GM23338 (cell line): ENCODE results near the gene SLC39A11. TPM values are rescaled to one million over a fixed set of nuclear protein-coding genes. Genes with fewer than 3 reads are reported as not detected.

Source experiments
- ATAC-seq: fragments of 200-7000 bp; cut with Tn5 transposase; 3 replicates; pipeline ENCODE4 v1.9.1; 2020
- DNase-seq: peaks from one replicate; pipeline ENCODE4 v3.0.0-alpha.2; 2015; ENCODE audit warnings: low spot score
- H2AFZ ChIP-seq: fragments of 200-600 bp; sonication (generic); 2 replicates; pipeline ENCODE4 v1.8.0; 2016; ENCODE audit warnings: antibody characterized with exemption, mild to moderate bottlenecking, moderate library complexity
- H3F3A ChIP-seq: fragments of 200-600 bp; sonication (generic); replicated peaks from 2 replicates; pipeline ENCODE4 v1.8.0; 2017; ENCODE audit warnings: antibody characterized with exemption, mixed run types, low read depth
- H3K27ac ChIP-seq: fragments of 200-600 bp; sonication (generic); 2 replicates; pipeline ENCODE4 v1.6.1; 2016; ENCODE audit warnings: low read depth
- H3K27me3 ChIP-seq: fragments of 200-600 bp; sonication (generic); 2 replicates; pipeline ENCODE4 v1.8.0; 2016; ENCODE audit warnings: mild to moderate bottlenecking, mixed run types, moderate library complexity; ENCODE audit not compliant: insufficient read depth
- H3K36me3 ChIP-seq: fragments of 200-600 bp; sonication (generic); 2 replicates; pipeline ENCODE4 v1.8.0; 2016; ENCODE audit warnings: mild to moderate bottlenecking; ENCODE audit not compliant: insufficient read depth
- H3K4me1 ChIP-seq: fragments of 200-600 bp; sonication (generic); 2 replicates; pipeline ENCODE4 v1.8.0; 2016; ENCODE audit warnings: mild to moderate bottlenecking, moderate library complexity; ENCODE audit not compliant: insufficient read depth
- H3K4me2 ChIP-seq: fragments of 200-600 bp; sonication (generic); 2 replicates; pipeline ENCODE4 v1.7.1; 2017; ENCODE audit warnings: mixed run types
- H3K4me3 ChIP-seq: fragments of 200-600 bp; sonication (generic); 2 replicates; pipeline ENCODE4 v1.6.1; 2016; ENCODE audit warnings: mixed run types
- H3K79me2 ChIP-seq: fragments of 200-600 bp; sonication (generic); replicated peaks from 2 replicates; pipeline ENCODE4 v1.8.0; 2017; ENCODE audit warnings: mild to moderate bottlenecking; ENCODE audit not compliant: insufficient read depth
- H3K9me2 ChIP-seq: fragments of 200-600 bp; sonication (generic); 2 replicates; pipeline ENCODE4 v1.8.0; 2017; ENCODE audit not compliant: insufficient read depth
- H4K20me1 ChIP-seq: fragments of 200-600 bp; sonication (generic); replicated peaks from 2 replicates; pipeline ENCODE4 v1.8.0; 2017; ENCODE audit warnings: mild to moderate bottlenecking; ENCODE audit not compliant: insufficient read depth
- H3K27ac Mint-ChIP-seq: 2 replicates; pipeline ENCODE4 v1.8.0; 2020; ENCODE audit warnings: inconsistent platforms, mild to moderate bottlenecking, moderate library complexity, mixed read lengths
- H3K27me3 Mint-ChIP-seq: 3 replicates; pipeline ENCODE4 v1.8.0; 2022; ENCODE audit warnings: low read depth, mild to moderate bottlenecking, moderate library complexity, mixed read lengths, inconsistent platforms; ENCODE audit not compliant: insufficient read depth, poor library complexity
- H3K36me3 Mint-ChIP-seq: 3 replicates; pipeline ENCODE4 v1.8.0; 2021; ENCODE audit warnings: low read depth, mild to moderate bottlenecking, inconsistent platforms, moderate library complexity, mixed read lengths
- H3K4me1 Mint-ChIP-seq: 3 replicates; pipeline ENCODE4 v1.8.0; 2020; ENCODE audit warnings: mild to moderate bottlenecking, inconsistent platforms, mixed read lengths
- H3K4me3 Mint-ChIP-seq: 3 replicates; pipeline ENCODE4 v1.8.0; 2021; ENCODE audit warnings: moderate library complexity, mild to moderate bottlenecking, inconsistent platforms, mixed read lengths
- H3K9me3 Mint-ChIP-seq: 3 replicates; pipeline ENCODE4 v1.8.0; 2020; ENCODE audit warnings: moderate library complexity, mild to moderate bottlenecking, inconsistent platforms, mixed read lengths
- CREB1 ChIP-seq: fragments of 250-450 bp; sonication (Bioruptor Pico); IDR thresholded peaks from 2 replicates; pipeline ENCODE4 v1.5.0; 2020; ENCODE audit warnings: low read depth, mild to moderate bottlenecking, moderate library complexity
- CTCF ChIP-seq, 2 experiments: fragments of 200-600 bp in 1 of 2; sonication (generic) in 1 of 2; conservative IDR thresholded peaks; 2 replicates each; pipeline versions ENCODE4 v1.5.1 to v1.6.1; 2016 to 2017; ENCODE audit warnings: antibody characterized with exemption in 2 of 2, low read depth in 2 of 2, mild to moderate bottlenecking in 2 of 2, moderate library complexity in 1 of 2
- EZH2 ChIP-seq: fragments of 200-600 bp; sonication (generic); IDR thresholded peaks from one replicate; pipeline ENCODE4 v1.8.0; 2017; ENCODE audit warnings: antibody characterized with exemption, mild to moderate bottlenecking, low read depth; ENCODE audit not compliant: unreplicated experiment
- EZH2phosphoT487 ChIP-seq: fragments of 200-600 bp; sonication (generic); IDR thresholded peaks from one replicate; pipeline ENCODE4 v1.8.1; 2018; ENCODE audit warnings: antibody characterized with exemption; ENCODE audit not compliant: unreplicated experiment
- JUNB ChIP-seq: IDR thresholded peaks from one replicate; pipeline ENCODE4 v1.6.1; 2016; ENCODE audit warnings: antibody characterized with exemption; ENCODE audit not compliant: unreplicated experiment
- NANOG ChIP-seq: IDR thresholded peaks from 2 replicates; pipeline ENCODE4 v1.6.1; 2016; ENCODE audit warnings: antibody characterized with exemption, borderline replicate concordance
- POLR2AphosphoS5 ChIP-seq: IDR thresholded peaks from 2 replicates; pipeline ENCODE4 v1.6.1; 2016; ENCODE audit warnings: antibody characterized with exemption, low read depth
- REST ChIP-seq: IDR thresholded peaks from one replicate; pipeline ENCODE4 v1.6.1; 2018; ENCODE audit warnings: antibody characterized with exemption; ENCODE audit not compliant: unreplicated experiment
- STAT1 ChIP-seq: IDR thresholded peaks from one replicate; pipeline ENCODE4 v1.6.1; 2016; ENCODE audit warnings: antibody characterized with exemption; ENCODE audit not compliant: unreplicated experiment
- ZNF114 ChIP-seq: fragments of 250-450 bp; sonication (Bioruptor Pico); IDR thresholded peaks from 2 replicates; pipeline ENCODE4 v1.5.0; 2020; ENCODE audit warnings: mild to moderate bottlenecking, moderate library complexity
- ZNF331 ChIP-seq: fragments of 250-450 bp; sonication (Bioruptor Pico); IDR thresholded peaks from 2 replicates; pipeline ENCODE4 v1.5.0; 2020; ENCODE audit warnings: low read depth, mild to moderate bottlenecking, moderate library complexity
- polyA plus RNA-seq: library from polyadenylated mRNA; unstranded; fragments of >200 nt; fragmentation: Nextera tagmentation; extraction: Ambion mirVana; gene quantifications from 2 replicates; pipeline ENCODE4 v1.2.1, GENCODE V29; 2016
- total RNA-seq: library from RNA; depleted of rRNA; stranded (reverse); fragments of >200 nt; shearing (Covaris generic); gene quantifications from 2 replicates; pipeline ENCODE4 v1.2.3, GENCODE V29; 2014
- TF ChIP-seq, protein P1 (sequence below): fragments of 250-450 bp; sonication (Bioruptor Pico); IDR thresholded peaks from 2 replicates; pipeline ENCODE4 v1.5.0; 2020; ENCODE audit warnings: mild to moderate bottlenecking, moderate library complexity
- TF ChIP-seq, protein P2 (sequence below): IDR thresholded peaks from 2 replicates; pipeline ENCODE4 v1.6.1; 2016; ENCODE audit warnings: antibody characterized with exemption

Gene SLC39A11
- total and polyA plus RNA-seq, 2 experiments from 2014 or later: 10.8 to 18.1 TPM

DNA sequence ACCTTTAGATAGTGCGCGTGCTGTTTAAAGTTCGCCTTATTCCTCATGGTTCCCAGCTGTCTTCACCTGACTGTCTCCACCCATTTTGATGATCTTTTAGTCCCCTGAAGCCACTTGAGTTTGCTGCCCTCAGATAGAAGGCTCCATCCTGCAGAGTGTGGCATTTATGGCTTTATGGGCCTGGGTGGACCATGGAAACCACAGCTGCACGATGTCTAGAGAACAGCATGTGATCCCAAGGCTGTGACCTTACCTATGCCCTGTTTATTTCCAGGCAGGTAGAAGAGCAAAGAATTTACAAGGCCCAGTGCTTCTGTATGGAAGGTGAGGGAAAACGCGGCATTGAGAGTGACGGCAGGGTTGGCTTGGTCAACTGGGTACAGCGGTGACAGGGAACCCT lies 356.9 kb downstream of the SLC39A11 start:
- H3K27me3 ChIP-seq: no peaks in the 10 kb centered on the region
- H3K36me3 ChIP-seq: no peaks in the 10 kb centered on the region
- Mint-ChIP-seq H3K9me3 (no peaks in the 10 kb centered on the region), H3K36me3 (no peaks in the 10 kb centered on the region), H3K27ac (no peak overlapping the region), H3K4me3 (no peak overlapping the region), H3K27me3 (peaks cover 5% of the 10 kb centered on the region), H3K4me1 (no peaks in the 10 kb centered on the region)
- no peaks in the 10 kb centered on the region for H4K20me1 ChIP-seq
- no peak for DNase-seq
- no peaks in the 10 kb centered on the region for H3K79me2 ChIP-seq
- H2AFZ ChIP-seq: no peak overlapping the region
- no peak overlapping the region for H3K4me3 ChIP-seq
- no peak overlapping the region for H3K27ac ChIP-seq
- H3K9me2 ChIP-seq: no peaks in the 10 kb centered on the region
- H3K4me2 ChIP-seq: no peak overlapping the region
- H3F3A ChIP-seq: no peaks in the 10 kb centered on the region
- no peak for ATAC-seq
- H3K4me1 ChIP-seq: no peaks in the 10 kb centered on the region
- TF ChIP-seq, protein P1, sequence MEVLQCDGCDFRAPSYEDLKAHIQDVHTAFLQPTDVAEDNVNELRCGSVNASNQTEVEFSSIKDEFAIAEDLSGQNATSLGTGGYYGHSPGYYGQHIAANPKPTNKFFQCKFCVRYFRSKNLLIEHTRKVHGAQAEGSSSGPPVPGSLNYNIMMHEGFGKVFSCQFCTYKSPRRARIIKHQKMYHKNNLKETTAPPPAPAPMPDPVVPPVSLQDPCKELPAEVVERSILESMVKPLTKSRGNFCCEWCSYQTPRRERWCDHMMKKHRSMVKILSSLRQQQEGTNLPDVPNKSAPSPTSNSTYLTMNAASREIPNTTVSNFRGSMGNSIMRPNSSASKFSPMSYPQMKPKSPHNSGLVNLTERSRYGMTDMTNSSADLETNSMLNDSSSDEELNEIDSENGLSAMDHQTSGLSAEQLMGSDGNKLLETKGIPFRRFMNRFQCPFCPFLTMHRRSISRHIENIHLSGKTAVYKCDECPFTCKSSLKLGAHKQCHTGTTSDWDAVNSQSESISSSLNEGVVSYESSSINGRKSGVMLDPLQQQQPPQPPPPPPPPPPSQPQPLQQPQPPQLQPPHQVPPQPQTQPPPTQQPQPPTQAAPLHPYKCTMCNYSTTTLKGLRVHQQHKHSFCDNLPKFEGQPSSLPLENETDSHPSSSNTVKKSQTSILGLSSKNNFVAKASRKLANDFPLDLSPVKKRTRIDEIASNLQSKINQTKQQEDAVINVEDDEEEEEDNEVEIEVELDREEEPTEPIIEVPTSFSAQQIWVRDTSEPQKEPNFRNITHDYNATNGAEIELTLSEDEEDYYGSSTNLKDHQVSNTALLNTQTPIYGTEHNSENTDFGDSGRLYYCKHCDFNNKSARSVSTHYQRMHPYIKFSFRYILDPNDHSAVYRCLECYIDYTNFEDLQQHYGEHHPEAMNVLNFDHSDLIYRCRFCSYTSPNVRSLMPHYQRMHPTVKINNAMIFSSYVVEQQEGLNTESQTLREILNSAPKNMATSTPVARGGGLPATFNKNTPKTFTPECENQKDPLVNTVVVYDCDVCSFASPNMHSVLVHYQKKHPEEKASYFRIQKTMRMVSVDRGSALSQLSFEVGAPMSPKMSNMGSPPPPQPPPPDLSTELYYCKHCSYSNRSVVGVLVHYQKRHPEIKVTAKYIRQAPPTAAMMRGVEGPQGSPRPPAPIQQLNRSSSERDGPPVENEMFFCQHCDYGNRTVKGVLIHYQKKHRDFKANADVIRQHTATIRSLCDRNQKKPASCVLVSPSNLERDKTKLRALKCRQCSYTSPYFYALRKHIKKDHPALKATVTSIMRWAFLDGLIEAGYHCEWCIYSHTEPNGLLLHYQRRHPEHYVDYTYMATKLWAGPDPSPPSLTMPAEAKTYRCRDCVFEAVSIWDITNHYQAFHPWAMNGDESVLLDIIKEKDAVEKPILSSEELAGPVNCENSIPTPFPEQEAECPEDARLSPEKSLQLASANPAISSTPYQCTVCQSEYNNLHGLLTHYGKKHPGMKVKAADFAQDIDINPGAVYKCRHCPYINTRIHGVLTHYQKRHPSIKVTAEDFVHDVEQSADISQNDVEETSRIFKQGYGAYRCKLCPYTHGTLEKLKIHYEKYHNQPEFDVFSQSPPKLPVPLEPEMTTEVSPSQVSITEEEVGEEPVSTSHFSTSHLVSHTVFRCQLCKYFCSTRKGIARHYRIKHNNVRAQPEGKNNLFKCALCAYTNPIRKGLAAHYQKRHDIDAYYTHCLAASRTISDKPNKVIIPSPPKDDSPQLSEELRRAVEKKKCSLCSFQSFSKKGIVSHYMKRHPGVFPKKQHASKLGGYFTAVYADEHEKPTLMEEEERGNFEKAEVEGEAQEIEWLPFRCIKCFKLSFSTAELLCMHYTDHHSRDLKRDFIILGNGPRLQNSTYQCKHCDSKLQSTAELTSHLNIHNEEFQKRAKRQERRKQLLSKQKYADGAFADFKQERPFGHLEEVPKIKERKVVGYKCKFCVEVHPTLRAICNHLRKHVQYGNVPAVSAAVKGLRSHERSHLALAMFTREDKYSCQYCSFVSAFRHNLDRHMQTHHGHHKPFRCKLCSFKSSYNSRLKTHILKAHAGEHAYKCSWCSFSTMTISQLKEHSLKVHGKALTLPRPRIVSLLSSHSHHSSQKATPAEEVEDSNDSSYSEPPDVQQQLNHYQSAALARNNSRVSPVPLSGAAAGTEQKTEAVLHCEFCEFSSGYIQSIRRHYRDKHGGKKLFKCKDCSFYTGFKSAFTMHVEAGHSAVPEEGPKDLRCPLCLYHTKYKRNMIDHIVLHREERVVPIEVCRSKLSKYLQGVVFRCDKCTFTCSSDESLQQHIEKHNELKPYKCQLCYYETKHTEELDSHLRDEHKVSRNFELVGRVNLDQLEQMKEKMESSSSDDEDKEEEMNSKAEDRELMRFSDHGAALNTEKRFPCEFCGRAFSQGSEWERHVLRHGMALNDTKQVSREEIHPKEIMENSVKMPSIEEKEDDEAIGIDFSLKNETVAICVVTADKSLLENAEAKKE: no peak
- TF ChIP-seq NANOG (no peak), ZNF114 (CRISPR knock-in tag) (no peak), POLR2AphosphoS5 (no peak), STAT1 (no peak), ZNF331 (CRISPR knock-in tag) (no peak), EZH2phosphoT487 (no peak), EZH2 (no peak), CREB1 (CRISPR knock-in tag) (no peak), JUNB (no peak), CTCF (conservative IDR thresholded peaks at IDR 0.05; ENCODE audit: low read depth in 2 of 2) (no peak), REST (no peak)
- TF ChIP-seq, protein P2, sequence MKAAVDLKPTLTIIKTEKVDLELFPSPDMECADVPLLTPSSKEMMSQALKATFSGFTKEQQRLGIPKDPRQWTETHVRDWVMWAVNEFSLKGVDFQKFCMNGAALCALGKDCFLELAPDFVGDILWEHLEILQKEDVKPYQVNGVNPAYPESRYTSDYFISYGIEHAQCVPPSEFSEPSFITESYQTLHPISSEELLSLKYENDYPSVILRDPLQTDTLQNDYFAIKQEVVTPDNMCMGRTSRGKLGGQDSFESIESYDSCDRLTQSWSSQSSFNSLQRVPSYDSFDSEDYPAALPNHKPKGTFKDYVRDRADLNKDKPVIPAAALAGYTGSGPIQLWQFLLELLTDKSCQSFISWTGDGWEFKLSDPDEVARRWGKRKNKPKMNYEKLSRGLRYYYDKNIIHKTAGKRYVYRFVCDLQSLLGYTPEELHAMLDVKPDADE: no peak
